Ascending aorta (tissue), 2 donors: ENCODE data around the gene ZNF331. TPM values are rescaled to one million over a fixed set of nuclear protein-coding genes. Genes with fewer than 3 reads are reported as not detected.

Experiments used
- DNase-seq, 2 donors: peaks; one replicate each; pipeline ENCODE4 v3.0.0-alpha.2; 2019; ENCODE audit warnings: low spot score in 2 of 2
- H3K27ac ChIP-seq, 2 donors: fragments of 200-600 bp; sonication (generic); one replicate each; pipeline ENCODE4 v1.5.1; 2016 to 2017; ENCODE audit warnings: mild to moderate bottlenecking in 1 of 2
- H3K27me3 ChIP-seq: fragments of 200-600 bp; sonication (generic); one replicate; pipeline ENCODE4 v1.5.1; 2017
- H3K36me3 ChIP-seq, 2 donors: fragments of 200-600 bp; sonication (generic); one replicate each; pipeline ENCODE4 v1.5.1; 2016
- H3K4me1 ChIP-seq, 2 donors: fragments of 200-600 bp; sonication (generic); one replicate each; pipeline ENCODE4 v1.5.1; 2016 to 2017; ENCODE audit warnings: mild to moderate bottlenecking in 1 of 2
- H3K4me3 ChIP-seq, 2 donors: fragments of 200-600 bp; sonication (generic); one replicate each; pipeline ENCODE4 v1.5.1; 2016 to 2017; ENCODE audit warnings: mild to moderate bottlenecking in 1 of 2
- H3K9me3 ChIP-seq, 2 donors: fragments of 200-600 bp; sonication (generic); one replicate each; pipeline ENCODE4 v1.5.1; 2016
- CTCF ChIP-seq, 3 experiments: fragments of 200-600 bp in 2 of 3; fragments of 450-650 bp in 1 of 3; sonication (generic) in 2 of 3; IDR thresholded peaks; one replicate each; pipeline ENCODE4 v1.5.1; 2016 to 2019; ENCODE audit warnings: antibody characterized with exemption in 3 of 3, mild to moderate bottlenecking in 1 of 3, moderate library complexity in 1 of 3
- intact Hi-C: fragments of 100-400 bp; cut with DNase I; formaldehyde crosslinking; loops from one replicate; pipeline ENCODE4 v1.15.1; 2023
- total RNA-seq: library from RNA; depleted of rRNA; stranded (reverse); fragments of >200 nt; gene quantifications from one replicate; pipeline ENCODE4 v1.1.0, GENCODE V29; 2016

ZNF331 gene
- total RNA-seq, 1 donor from 2014 or later: 34.5 TPM

- no peak for DNase-seq
- TF ChIP-seq CTCF (IDR thresholded peaks at IDR 0.05): no peak
- Histone ChIP-seq H3K4me1 (no peaks in the 10 kb centered on the region), H3K27ac (no peak overlapping the region), H3K27me3 (no peaks in the 10 kb centered on the region), H3K4me3 (no peak overlapping the region), H3K9me3 (peaks cover 17 to 48% of the 10 kb centered on the region in 2 donors), H3K36me3 (peaks cover 12 to 31% of the 10 kb centered on the region in 2 donors)
- intact Hi-C loops: no loop called here
Measured at GRCh38 chr19:53581871-53582279, 43.9 kb downstream of the ZNF331 start.

- Histone ChIP-seq H3K9me3 (peaks cover 6 to 35% of the 10 kb centered on the region in 2 donors), H3K27me3 (no peaks in the 10 kb centered on the region), H3K4me1 (no peaks in the 10 kb centered on the region), H3K4me3 (no peak overlapping the region), H3K27ac (no peak overlapping the region), H3K36me3 (peaks cover 0 to 18% of the 10 kb centered on the region in 2 donors)
- no peak for DNase-seq
- intact Hi-C loops: no loop called here
- no peak for TF ChIP-seq CTCF (IDR thresholded peaks at IDR 0.05)
Measured at GRCh38 chr19:53583181-53583580, 45.2 kb downstream of the ZNF331 start.

GRCh38 chr19:53586277-53586691 is 48.3 kb downstream of the ZNF331 start:
- no peak for TF ChIP-seq CTCF (IDR thresholded peaks at IDR 0.05)
- H3K27me3 ChIP-seq: no peaks in the 10 kb centered on the region

GRCh38 chr19:53594811-53595509 is 57.0 kb downstream of the ZNF331 start:
- Histone ChIP-seq H3K9me3 (no peaks in the 10 kb centered on the region), H3K27ac (no peak overlapping the region), H3K27me3 (no peaks in the 10 kb centered on the region), H3K36me3 (no peaks in the 10 kb centered on the region), H3K4me3 (no peak overlapping the region), H3K4me1 (no peaks in the 10 kb centered on the region)
- no peak for DNase-seq
- intact Hi-C loops: no loop called here
- TF ChIP-seq CTCF (IDR thresholded peaks at IDR 0.05): no peak

More at GRCh38 chr19:53586277-53586691, 48.3 kb downstream of the ZNF331 start:
- peaks cover 2 to 4% of the 10 kb centered on the region in 2 donors for H3K9me3 ChIP-seq
- H3K27ac ChIP-seq: no peak overlapping the region
- H3K36me3 ChIP-seq: no peaks in the 10 kb centered on the region
- no peak overlapping the region for H3K4me3 ChIP-seq
- no peaks in the 10 kb centered on the region for H3K4me1 ChIP-seq
- no peak for DNase-seq
- intact Hi-C loops: no loop called here

GRCh38 chr19:53595510-53595867 is 57.5 kb downstream of the ZNF331 start:
- H3K9me3 ChIP-seq: no peaks in the 10 kb centered on the region
- no peak for DNase-seq
- H3K36me3 ChIP-seq: no peaks in the 10 kb centered on the region
- no peak overlapping the region for H3K4me3 ChIP-seq
- no peak overlapping the region for H3K27ac ChIP-seq
- H3K27me3 ChIP-seq: no peaks in the 10 kb centered on the region
- H3K4me1 ChIP-seq: no peaks in the 10 kb centered on the region
- intact Hi-C loops: no loop called here
- no peak for TF ChIP-seq CTCF (IDR thresholded peaks at IDR 0.05)
